ENCODE results near the gene ENTR1.

ENTR1 gene

GRCh38 chr9:136373300-136374182, 36.9 kb downstream of the ENTR1 start, which contains the start of gene CARD9:
Gene CARD9 (minus strand): TSS chr9:136373669. CDS start chr9:136372078, 1,591 bp downstream.
- Histone ChIP-seq H3K4me1 (ENCODE audit: control insufficient read depth, insufficient read depth, low read length) (no peaks in the 10 kb centered on the region), H3K27ac (ENCODE audit: extremely low read depth, low read depth, low read length) (no peak within 1 kb of the TSS), H3K4me3 (ENCODE audit: low read depth, low read length) (no peak within 1 kb of the TSS), H3K9me3 (ENCODE audit: control insufficient read depth, insufficient read depth, low read depth, low read length) (no peaks in the 10 kb centered on the region), H3K36me3 (ENCODE audit: control insufficient read depth in 2 of 2, insufficient read depth in 1 of 2, low read length in 2 of 2) (peaks cover 0 to 41% of the 10 kb centered on the region in 2 experiments; a peak in 1 of 3 replicates)
- POLR2A ChIA-PET = interaction anchor here (0.6 to 2.7 kb wide), 5 partner anchors 10 to 161 kb away, joined by 3 to 20 read pairs (median 4); partner anchors contain the start of gene DNLZ
- CTCF ChIA-PET = interaction anchor here (0.6 to 2.0 kb wide), 3 partner anchors 12 to 60 kb away, joined by 3 to 10 read pairs (median 5); no protein-coding TSS in a partner anchor
- TF ChIP-seq TRIM28 (IDR thresholded peaks at IDR 0.05; ENCODE audit: borderline replicate concordance, low read length) = no peak
- peak; percentile 2 for TF ChIP-seq ZBTB26 (tag by site-specific recombination; optimal IDR thresholded peaks at IDR 0.05)
- no peak for TF ChIP-seq ZNF677 (tag by site-specific recombination; IDR thresholded peaks at IDR 0.05)
- TF ChIP-seq ZNF24 (tag by site-specific recombination; IDR thresholded peaks at IDR 0.05) = no peak
- TF ChIP-seq SP7 (tag by site-specific recombination; IDR thresholded peaks at IDR 0.05) = no peak
- TF ChIP-seq SP2 (tag by site-specific recombination; IDR thresholded peaks at IDR 0.05) = peak; percentile 30
- TF ChIP-seq ZNF776 (tag by site-specific recombination; IDR thresholded peaks at IDR 0.05; ENCODE audit: borderline replicate concordance) = no peak
- no peak for TF ChIP-seq ZNF791 (tag by site-specific recombination; IDR thresholded peaks at IDR 0.05)
- TF ChIP-seq BCL6B (tag by site-specific recombination; IDR thresholded peaks at IDR 0.05) = no peak
- TF ChIP-seq YY1 (tag by site-specific recombination; IDR thresholded peaks at IDR 0.05) = no peak
- TF ChIP-seq ZNF692 (tag by site-specific recombination; IDR thresholded peaks at IDR 0.05) = no peak
- TF ChIP-seq ZNF26 (tag by site-specific recombination; IDR thresholded peaks at IDR 0.05) = no peak
- no peak for TF ChIP-seq ZNF155 (tag by site-specific recombination; IDR thresholded peaks at IDR 0.05)

GRCh38 chr9:136372561-136373299, 37.7 kb downstream of the ENTR1 start:
- H3K9me3 ChIP-seq (ENCODE audit: control insufficient read depth, insufficient read depth, low read depth, low read length) = no peaks in the 10 kb centered on the region
- no peak overlapping the region for H3K4me3 ChIP-seq (ENCODE audit: low read depth, low read length)
- no peak overlapping the region for H3K27ac ChIP-seq (ENCODE audit: extremely low read depth, low read depth, low read length)
- ChIA-PET POLR2A (interaction anchor here (0.6 to 2.7 kb wide), 2 partner anchors 9 to 13 kb away, joined by 4 to 20 read pairs; partner anchors contain the start of gene DNLZ), CTCF (interaction anchor here (0.6 to 2.0 kb wide), 4 partner anchors 10 to 59 kb away, joined by 3 to 10 read pairs (median 6); partner anchors contain the start of gene DNLZ)
- peaks cover 0 to 34% of the 10 kb centered on the region in 2 experiments; a peak in 1 of 3 replicates for H3K36me3 ChIP-seq (ENCODE audit: control insufficient read depth in 2 of 2, insufficient read depth in 1 of 2, low read length in 2 of 2)
- no peaks in the 10 kb centered on the region for H3K4me1 ChIP-seq (ENCODE audit: control insufficient read depth, insufficient read depth, low read length)
- no peak for TF ChIP-seq ZNF530 (tag by site-specific recombination; IDR thresholded peaks at IDR 0.05; ENCODE audit: low read depth)
- TF ChIP-seq ZNF544 (tag by site-specific recombination; IDR thresholded peaks at IDR 0.05) = no peak
- TF ChIP-seq ZNF394 (tag by site-specific recombination; IDR thresholded peaks at IDR 0.05; ENCODE audit: borderline replicate concordance) = no peak
- no peak for TF ChIP-seq ZBTB21 (tag by site-specific recombination; IDR thresholded peaks at IDR 0.05)
- no peak for TF ChIP-seq HOXA7 (CRISPR knock-in tag; IDR thresholded peaks at IDR 0.05; ENCODE audit: borderline replicate concordance)
- TF ChIP-seq SP7 (tag by site-specific recombination; IDR thresholded peaks at IDR 0.05) = no peak
- TF ChIP-seq ZNF2 (tag by site-specific recombination; IDR thresholded peaks at IDR 0.05) = no peak
- no peak for TF ChIP-seq IKZF3 (tag by site-specific recombination; IDR thresholded peaks at IDR 0.05)
- TF ChIP-seq ZNF501 (tag by site-specific recombination; IDR thresholded peaks at IDR 0.05) = no peak
- no peak for TF ChIP-seq GFI1B (tag by site-specific recombination; IDR thresholded peaks at IDR 0.05)
- no peak for TF ChIP-seq GLIS1 (tag by site-specific recombination; IDR thresholded peaks at IDR 0.05)
- TF ChIP-seq GLIS2 (tag by site-specific recombination; IDR thresholded peaks at IDR 0.05) = peak; percentile 65
- no peak for TF ChIP-seq ZNF677 (tag by site-specific recombination; IDR thresholded peaks at IDR 0.05)
- no peak for TF ChIP-seq ZNF114 (tag by site-specific recombination; IDR thresholded peaks at IDR 0.05)
- TF ChIP-seq PRDM1 (tag by site-specific recombination; IDR thresholded peaks at IDR 0.05) = no peak

Measured in HEK293 (cell line).